GM18519 (cell line): ENCODE measurements around the gene MAB21L2.

Experiments
- ATAC-seq: cut with Tn5 transposase; IDR thresholded peaks from one replicate; pipeline ENCODE4 v1.9.1; 2021; ENCODE audit warnings: mild to moderate bottlenecking, moderate library complexity; ENCODE audit not compliant: unreplicated experiment, low FRiP score

The MAB21L2 gene

GRCh38 chr4:150573534-150573933 lies 8.4 kb upstream of the MAB21L2 start:
- no peak for ATAC-seq

DNA sequence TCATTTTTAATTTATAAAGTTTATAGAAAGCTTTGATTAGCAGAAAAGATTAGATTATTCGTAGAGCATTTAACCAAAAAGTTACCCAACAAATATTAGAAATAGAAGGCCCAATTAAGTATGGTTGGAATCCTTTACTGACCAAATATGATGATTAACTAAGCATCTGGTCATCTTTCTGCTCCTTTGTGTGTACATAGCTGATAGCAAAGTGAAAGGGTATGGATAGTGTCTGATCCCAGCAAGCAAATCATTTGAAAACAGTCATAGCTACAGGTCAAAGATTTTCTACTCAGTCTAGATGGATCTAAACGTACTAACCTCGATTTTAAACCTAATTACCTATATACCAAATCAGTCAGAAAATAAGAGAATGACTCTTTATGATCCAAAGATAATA lies 7.3 kb upstream of the MAB21L2 start:
- ATAC-seq = no peak

DNA sequence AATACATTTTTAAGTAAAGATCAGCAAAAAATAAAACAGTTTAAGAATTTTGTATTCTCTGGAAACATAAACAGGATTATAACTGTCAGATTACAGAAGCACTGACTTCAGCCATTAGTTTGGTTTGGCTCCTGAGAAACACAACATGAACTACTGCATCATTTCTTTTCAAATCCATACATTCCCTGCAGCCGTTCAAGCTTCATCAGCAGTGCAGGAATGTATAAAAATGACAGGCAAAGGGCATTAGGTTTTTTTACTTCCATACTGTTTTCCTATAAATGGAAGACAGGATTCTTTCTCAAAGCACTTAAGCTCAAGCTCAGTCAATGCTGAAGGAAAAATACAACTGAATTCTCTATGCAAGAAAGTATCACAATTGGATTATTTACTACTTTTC lies 4.2 kb upstream of the MAB21L2 start:
- no peak for ATAC-seq

DNA sequence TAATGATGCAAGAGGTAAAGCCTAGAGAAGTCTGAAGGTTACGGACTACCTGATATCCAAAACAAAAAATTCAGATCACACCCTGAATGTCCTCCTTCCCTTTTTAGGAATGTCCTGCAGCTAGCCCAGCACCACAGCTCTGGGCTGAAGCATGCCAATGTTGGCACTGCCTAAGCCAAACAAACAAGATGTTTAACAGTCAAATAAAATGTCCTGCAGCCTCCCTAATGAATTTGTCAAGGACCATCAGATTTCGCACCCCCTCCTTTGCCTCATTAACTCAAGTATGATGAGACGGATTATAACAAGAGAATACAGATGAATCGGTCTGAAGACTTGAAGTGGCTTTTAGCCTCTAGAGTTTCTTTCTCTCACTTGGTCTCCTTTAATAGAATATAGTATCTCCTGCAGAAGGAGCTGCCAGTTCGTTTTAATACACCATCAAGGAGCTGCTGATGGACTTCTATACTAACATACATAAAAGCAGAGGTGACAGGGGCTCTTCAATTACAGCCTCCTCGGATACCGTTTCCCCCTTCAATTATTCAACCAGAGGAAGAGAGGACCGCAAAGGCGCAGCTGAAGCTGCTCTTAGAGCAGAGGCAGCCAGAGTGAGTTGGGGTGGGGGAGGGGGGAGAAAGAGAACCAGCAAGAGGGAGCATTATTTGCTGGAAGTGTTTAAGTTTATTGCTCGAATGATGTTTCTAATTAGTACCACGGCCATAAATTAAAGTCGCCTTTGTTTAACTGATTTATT lies 3.0 kb upstream of the MAB21L2 start:
- no peak for ATAC-seq

DNA sequence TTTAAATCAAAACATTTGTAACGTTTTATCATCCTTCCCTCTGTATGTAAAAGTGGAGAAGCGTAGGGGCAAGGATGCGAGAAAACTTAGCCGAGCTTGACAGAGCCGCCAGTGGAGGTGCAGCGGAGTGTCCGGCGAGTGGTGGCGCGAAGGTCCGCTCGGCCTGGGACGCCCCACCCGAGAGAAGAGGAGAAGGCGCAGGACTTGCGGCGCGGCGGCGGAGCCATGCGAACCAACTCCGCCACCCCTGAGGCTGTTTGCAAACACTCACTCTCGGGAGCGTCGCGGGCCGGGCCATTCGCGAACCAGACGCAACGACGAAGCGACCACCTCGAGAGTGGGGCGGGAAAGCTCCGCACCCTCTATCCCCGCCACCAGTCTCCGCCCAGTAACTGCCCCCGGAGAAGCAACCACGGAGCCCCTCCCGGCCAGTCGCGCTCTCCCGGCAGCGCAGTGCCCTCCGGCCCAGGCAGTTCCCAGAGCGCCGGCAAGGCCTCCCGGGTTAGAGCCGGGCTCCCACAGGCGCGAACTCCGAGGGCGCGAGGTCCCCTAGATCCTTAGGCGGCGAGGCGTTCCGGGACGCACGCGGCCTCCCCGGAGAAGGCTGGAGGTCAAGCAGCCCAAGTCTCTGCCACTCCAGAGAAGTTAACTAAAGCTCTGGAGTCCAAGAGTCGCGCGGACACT lies 2.3 kb upstream of the MAB21L2 start:
- ATAC-seq = no peak

- no peak for ATAC-seq
Observed at GRCh38 chr4:150580306-150580705, 1.6 kb upstream of the MAB21L2 start.

DNA sequence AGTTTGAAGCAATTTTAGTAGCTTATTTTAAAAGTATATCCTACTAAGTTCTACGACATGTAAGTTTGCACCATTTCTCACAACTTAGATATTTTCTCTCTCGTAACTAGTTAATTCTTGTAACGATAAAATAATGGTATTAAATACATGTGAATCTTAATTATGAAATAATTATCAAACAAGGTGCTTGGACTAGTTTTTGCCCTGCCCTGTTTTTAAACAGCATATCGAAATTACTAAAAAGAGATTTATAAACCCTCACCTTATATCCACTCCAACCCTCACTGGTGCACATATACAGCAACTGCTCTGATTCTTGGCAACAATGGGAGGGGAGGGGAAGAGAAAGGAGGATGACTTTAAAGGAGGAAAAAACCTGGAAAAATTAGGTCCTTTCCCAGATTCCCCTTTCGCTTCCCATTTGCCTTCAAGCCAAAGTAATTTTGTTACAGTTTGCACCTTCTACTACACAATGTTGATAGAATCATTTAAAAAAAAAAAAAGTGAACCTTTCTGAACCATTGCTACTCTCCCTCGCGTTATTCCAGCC lies 820 bp upstream of the MAB21L2 start:
- ATAC-seq = no peak

GRCh38 chr4:150581641-150582051 lies 305 bp upstream of the MAB21L2 start:
- no peak for ATAC-seq

DNA sequence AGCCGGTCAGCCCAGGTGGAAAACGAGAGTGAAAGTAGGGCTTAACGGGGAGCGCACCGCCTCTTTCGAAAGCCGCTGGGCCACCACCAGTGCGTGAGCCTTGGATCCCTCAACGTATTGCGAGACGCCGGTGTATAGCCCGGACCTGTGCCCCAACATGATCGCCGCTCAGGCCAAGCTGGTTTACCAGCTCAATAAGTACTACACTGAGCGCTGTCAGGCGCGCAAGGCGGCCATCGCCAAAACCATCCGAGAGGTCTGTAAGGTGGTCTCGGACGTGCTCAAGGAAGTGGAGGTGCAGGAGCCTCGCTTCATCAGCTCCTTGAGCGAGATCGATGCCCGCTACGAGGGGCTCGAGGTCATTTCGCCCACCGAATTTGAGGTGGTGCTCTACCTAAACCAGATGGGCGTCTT lies 929 bp downstream of the MAB21L2 start:
- ATAC-seq = no peak

DNA sequence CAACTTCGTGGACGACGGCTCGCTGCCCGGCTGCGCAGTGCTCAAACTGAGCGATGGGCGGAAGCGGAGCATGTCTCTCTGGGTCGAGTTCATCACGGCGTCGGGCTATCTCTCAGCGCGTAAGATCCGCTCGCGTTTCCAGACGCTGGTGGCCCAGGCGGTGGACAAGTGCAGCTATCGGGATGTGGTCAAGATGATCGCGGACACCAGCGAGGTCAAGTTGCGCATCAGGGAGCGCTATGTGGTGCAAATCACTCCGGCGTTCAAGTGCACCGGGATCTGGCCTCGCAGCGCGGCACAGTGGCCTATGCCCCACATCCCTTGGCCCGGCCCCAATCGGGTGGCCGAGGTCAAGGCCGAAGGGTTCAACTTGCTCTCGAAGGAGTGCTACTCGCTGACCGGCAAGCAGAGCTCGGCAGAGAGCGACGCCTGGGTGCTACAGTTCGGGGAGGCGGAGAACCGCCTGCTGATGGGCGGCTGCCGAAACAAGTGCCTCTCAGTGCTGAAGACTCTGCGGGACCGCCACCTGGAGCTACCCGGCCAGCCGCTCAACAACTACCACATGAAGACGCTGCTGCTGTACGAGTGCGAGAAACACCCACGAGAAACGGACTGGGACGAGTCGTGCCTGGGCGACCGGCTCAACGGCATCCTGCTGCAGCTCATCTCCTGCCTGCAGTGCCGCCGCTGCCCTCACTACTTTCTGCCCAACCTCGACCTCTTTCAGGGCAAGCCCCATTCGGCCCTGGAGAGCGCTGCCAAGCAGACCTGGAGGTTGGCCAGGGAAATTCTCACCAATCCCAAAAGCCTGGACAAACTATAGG lies 1.5 kb downstream of the MAB21L2 start:
- no peak for ATAC-seq

- ATAC-seq = no peak
Observed at GRCh38 chr4:150584111-150584915, 2.4 kb downstream of the MAB21L2 start.

GRCh38 chr4:150585611-150586010 lies 3.7 kb downstream of the MAB21L2 start:
- ATAC-seq = no peak

DNA sequence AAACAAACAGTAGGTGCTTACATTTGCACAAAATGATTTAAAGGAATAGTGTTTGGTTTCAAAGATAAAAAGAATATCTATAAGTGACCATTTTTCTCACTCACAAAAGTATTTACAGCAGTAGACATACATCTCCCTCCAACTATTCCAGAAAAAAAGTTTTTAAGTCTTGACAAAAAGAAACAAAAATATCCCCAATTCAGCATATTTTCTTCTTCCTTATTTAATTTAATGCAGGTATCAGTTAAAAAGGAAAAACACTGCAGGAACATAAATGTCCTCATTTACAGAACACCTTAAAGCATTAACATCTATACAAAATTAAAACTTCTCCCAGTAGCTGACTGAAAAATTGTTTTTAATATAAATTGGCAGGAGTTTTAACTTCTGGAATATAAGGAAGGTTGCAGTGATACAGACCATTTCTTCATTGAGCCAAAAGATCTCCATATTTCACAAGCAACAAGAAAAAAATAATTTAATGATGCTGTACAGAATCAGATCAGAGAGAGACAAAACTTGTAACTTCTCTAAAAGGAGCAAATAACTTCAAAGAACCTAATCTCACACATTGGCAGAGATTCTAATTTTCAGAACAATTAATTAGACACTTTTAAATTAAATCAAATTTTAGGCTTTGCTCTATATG lies 4.3 kb downstream of the MAB21L2 start:
- no peak for ATAC-seq

GRCh38 chr4:150588316-150588715 lies 6.4 kb downstream of the MAB21L2 start:
- no peak for ATAC-seq

DNA sequence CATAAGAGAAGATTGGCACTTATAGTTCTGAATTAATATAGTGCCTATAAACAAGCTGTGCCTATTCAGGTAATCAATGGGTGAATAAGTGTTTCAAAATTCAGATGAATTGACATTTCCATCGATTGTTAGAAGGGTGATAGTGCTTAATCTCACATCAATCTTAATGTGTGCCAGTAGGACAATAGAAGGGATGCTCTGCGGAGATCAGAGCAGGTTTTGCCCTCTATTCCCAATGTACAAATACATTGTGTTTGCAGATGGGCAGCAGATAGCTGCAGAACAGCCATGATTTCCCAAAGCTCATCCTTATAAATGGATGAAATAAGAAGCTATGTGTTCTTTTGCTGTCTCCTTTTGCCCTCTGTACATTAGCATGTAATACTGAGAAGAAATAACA lies 7.2 kb downstream of the MAB21L2 start:
- no peak for ATAC-seq

GRCh38 chr4:150590631-150591030 lies 8.7 kb downstream of the MAB21L2 start:
- no peak for ATAC-seq

- ATAC-seq = no peak
Observed at GRCh38 chr4:150591406-150591805, 9.5 kb downstream of the MAB21L2 start.

DNA sequence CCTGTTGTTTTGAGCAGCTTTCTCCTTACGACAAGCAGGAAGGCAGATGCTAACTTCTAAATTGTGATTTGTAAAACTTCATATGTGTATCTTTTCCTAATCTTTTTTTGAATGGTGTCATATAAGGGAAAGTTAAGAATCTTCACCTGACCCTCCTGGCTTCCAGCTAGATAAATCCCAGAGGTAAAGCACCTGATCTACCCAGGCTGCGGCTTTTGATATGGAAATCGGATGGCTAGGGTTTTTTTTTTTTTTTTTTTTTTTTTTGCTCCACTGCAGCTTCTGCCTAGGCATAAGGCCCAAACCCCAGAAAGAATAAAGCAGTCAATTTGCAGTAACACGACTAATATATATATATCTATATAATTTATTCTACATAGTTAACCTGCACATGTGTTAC lies 10.0 kb downstream of the MAB21L2 start:
- no peak for ATAC-seq

GRCh38 chr4:150593996-150594395 lies 12.0 kb downstream of the MAB21L2 start:
- no peak for ATAC-seq

GRCh38 chr4:150598909-150599308 lies 17.0 kb downstream of the MAB21L2 start:
- ATAC-seq = no peak
